ENCODE results near the gene FOXO6.

GRCh38 chr1:41372600-41372993 is 11.4 kb downstream of the FOXO6 start:
- no peak for TF ChIP-seq POLR2A (IDR thresholded peaks at IDR 0.05; ENCODE audit: low read depth, low read length)
- no peak for TF ChIP-seq POLR2AphosphoS5 (IDR thresholded peaks at IDR 0.05; ENCODE audit: low read depth, low read length)
- no peak for TF ChIP-seq TAF1 (IDR thresholded peaks at IDR 0.05; ENCODE audit: low read depth, low read length)

All from GM12891 (cell line).